Left cardiac atrium (tissue), 4 donors: Measurements from ENCODE around the gene MPIG6B. TPM values are rescaled to one million over a fixed set of nuclear protein-coding genes. Genes with fewer than 3 reads are reported as not detected.

Source experiments
- ATAC-seq, 2 donors: fragments of 200-7000 bp; cut with Tn5 transposase; one replicate each; pipeline ENCODE4 v1.9.1; 2020; ENCODE audit warnings: mild to moderate bottlenecking in 2 of 2, moderate library complexity in 2 of 2
- DNase-seq: peaks from one replicate; pipeline ENCODE4 v3.0.0-alpha.2; 2020
- intact Hi-C, 2 donors: fragments of 100-400 bp; cut with DNase I; formaldehyde crosslinking; loops; one replicate each; pipeline versions ENCODE4 v1.14.1 to v1.15.1; 2022 to 2023
- total RNA-seq, 2 donors: library from RNA; stranded (reverse); fragmentation: NEBNext Ultra II Directional; extraction: Animal tissue kit (Norgen Biotek cat#: 25700); gene quantifications; one replicate each; pipeline ENCODE4 v1.2.1, GENCODE V29; 2021
- donor health status: DM: no; HTN: yes; CAD: no.
- donor health status: DM: no; HTN: yes; CAD: no; lungs with severe emphysema.
- donor health status: DM: yes; HTN: yes; CAD: no.
- donor health status: Dilated cardiomyopathy.

MPIG6B gene
- total RNA-seq, 2 donors from 2014 or later, result 0.39 to 0.41 TPM

GRCh38 chr6:31730631-31731086 is 7.5 kb downstream of the MPIG6B start:
- no peak for DNase-seq
- intact Hi-C loops, result loop anchor here in 1 of 2 donors (10.0 kb wide), 2 partner anchors 64 to 104 kb away; partner anchors contain the start of gene VARS1
- ATAC-seq, result no peak

DNA sequence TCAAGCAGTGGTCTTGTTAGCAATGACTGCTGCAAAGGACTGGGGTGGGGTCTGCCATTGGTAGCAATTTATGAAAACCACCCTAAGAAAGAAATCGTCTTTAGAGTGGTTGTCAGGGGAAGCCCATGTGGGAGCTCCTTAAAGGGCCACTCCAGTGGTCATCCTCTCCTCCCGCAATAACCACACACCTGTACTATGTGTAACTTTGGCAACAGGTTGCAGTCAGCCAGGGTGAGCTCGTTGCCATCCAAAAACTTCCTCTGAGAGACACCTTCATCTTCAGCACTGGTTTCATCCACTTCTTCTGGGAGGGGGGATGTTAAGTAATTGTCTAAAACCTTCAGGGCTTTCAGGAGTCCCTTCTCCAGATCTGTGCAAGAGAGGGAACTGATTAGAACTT is 8.9 kb downstream of the MPIG6B start:
- intact Hi-C loops, result loop anchor here in 1 of 2 donors (10.0 kb wide), 2 partner anchors 63 to 103 kb away; partner anchors contain the start of gene VARS1
- ATAC-seq (no peak), DNase-seq (no peak)

GRCh38 chr6:31733734-31734133 is 10.6 kb downstream of the MPIG6B start:
- ATAC-seq (no peak), DNase-seq (no peak)
- intact Hi-C loops, result loop anchor here in 1 of 2 donors (10.0 kb wide), 2 partner anchors 61 to 101 kb away; partner anchors contain the start of gene VARS1

- intact Hi-C loops, result loop anchor here in 1 of 2 donors (10.0 kb wide), 2 partner anchors 60 to 100 kb away; partner anchors contain the start of gene VARS1
- ATAC-seq (no peak), DNase-seq (no peak)
These were observed 11.2 kb downstream of the MPIG6B start for GRCh38 chr6:31734247-31734820.

DNA sequence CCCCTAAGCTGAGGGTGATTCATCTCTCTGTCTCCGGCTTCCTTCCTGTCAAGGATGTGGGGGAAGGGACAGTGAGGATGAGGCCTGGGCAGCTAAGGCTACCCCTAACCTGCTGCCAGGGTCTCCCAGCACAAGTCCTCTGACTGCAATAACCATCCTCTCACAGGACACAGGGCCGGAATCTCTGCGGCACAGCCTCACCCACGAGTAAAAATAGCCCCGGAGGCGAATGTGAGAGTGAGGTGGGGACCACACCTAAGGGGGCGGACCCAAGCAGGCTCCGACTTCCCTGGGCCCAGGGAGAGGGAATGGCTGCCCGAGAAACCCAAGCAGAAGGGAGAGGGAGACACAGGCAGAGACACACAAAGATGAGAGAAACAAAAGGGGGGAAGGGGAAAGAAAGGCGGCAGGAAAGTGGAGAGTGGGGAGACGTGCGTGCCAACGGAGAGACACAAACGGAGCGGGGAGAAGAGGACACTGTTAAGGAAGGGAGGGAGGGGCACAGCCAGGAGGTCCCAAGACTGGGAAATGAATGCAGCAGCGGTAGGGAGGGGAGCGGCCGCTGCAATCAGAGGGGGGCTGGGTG is 11.7 kb downstream of the MPIG6B start:
- peak in 1 of 2 donors; percentile 41 for ATAC-seq
- peak; percentile 77 for DNase-seq

DNA sequence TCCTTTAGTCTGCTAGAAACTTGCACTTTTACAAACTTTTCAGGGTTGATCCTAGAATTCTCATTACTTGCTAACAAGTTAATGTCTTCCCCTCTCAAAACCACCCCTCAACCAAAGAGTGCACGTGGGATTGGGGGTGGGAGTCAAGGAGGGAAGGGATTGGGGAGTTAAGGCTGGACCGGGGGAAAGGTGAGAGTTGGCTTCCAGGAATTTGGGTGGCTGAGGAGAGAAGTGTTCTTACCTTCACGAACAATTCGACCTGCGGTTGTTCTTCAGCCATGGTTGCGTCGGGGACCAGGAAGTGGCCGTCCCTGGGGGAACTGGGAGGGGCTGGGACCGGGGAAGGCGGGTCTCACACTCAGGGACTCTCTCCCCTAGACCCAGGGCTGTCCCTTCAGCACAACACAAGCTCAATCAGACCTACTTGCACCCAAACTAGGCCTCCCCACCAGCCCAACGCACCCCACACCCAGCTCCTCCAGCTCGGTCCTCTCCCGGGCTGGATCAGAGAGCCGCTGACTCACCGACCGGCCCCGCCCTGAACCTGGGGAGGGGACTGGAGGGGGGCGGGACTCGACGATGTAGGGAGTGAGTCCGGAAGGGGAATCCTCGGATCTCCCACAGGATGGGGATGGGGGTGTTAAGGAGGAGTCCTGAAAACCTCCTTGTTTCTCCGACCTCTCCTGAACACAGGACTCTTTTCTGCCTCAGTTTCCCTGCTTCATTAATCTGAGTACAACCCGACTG is 13.0 kb downstream of the MPIG6B start, which contains the start of gene CLIC1:
CLIC1 (minus strand) TSS at position 510 of the 747 bp plus-strand sequence; CDS start at position 280, 230 bp downstream.
- ATAC-seq (peak; percentile 57 to 76), DNase-seq (peak; percentile 91)
- intact Hi-C loops, result loop anchor here in 1 of 2 donors (10.0 kb wide), 2 partner anchors 59 to 99 kb away; partner anchors contain the start of gene VARS1

More for the DNA sequence above, 11.7 kb downstream of the MPIG6B start:
- intact Hi-C loops, result loop anchor here in 1 of 2 donors (10.0 kb wide), 2 partner anchors 60 to 100 kb away; partner anchors contain the start of gene VARS1

GRCh38 chr6:31736768-31737314 is 13.7 kb downstream of the MPIG6B start:
- intact Hi-C loops, result loop anchor here in 1 of 2 donors (10.0 kb wide), 2 partner anchors 58 to 98 kb away; partner anchors contain the start of gene VARS1
- no peak for ATAC-seq
- no peak for DNase-seq

DNA sequence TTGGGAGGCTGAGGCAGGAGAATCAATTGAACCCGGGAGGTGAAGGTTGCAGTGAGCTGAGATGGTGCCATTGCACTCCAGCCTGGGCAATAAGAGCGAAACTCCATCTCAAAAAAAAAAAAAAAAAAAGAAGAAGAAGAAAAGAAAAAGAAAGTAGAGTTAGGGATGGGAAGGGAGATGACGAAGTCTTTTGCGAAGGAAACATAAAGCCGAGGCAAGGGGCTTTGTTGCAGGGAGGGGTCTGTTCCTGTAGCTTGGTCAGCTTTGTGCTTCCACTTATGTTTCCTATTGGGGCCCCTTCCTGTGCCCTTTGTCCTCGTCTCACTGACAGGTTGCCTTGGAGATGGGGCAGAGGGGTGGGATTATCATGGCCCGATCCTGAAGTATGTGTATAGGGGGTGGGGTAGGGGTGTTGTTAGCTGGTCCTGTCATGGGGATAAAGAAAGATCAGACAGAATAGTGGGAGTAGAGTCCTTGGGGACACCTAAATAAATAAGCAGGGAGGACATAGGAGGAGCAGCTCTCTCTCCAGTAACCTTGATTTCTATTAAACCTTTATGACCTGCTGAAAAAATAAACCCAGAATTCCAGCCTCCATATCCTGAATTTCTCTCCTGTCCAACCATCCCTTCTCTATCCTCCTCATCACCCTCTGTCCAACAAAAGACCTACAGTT is 14.3 kb downstream of the MPIG6B start:
- DNase-seq (no peak), ATAC-seq (no peak)
- intact Hi-C loops, result loop anchor here in 1 of 2 donors (10.0 kb wide), 2 partner anchors 57 to 97 kb away; partner anchors contain the start of gene VARS1

- DNase-seq (peak; percentile 65), ATAC-seq (peak in 1 of 2 donors; percentile 1)
- intact Hi-C loops, result loop anchor here in 1 of 2 donors (10.0 kb wide), 2 partner anchors 57 to 97 kb away; partner anchors contain the start of gene VARS1
These were observed 15.1 kb downstream of the MPIG6B start for GRCh38 chr6:31737991-31738979.

DNA sequence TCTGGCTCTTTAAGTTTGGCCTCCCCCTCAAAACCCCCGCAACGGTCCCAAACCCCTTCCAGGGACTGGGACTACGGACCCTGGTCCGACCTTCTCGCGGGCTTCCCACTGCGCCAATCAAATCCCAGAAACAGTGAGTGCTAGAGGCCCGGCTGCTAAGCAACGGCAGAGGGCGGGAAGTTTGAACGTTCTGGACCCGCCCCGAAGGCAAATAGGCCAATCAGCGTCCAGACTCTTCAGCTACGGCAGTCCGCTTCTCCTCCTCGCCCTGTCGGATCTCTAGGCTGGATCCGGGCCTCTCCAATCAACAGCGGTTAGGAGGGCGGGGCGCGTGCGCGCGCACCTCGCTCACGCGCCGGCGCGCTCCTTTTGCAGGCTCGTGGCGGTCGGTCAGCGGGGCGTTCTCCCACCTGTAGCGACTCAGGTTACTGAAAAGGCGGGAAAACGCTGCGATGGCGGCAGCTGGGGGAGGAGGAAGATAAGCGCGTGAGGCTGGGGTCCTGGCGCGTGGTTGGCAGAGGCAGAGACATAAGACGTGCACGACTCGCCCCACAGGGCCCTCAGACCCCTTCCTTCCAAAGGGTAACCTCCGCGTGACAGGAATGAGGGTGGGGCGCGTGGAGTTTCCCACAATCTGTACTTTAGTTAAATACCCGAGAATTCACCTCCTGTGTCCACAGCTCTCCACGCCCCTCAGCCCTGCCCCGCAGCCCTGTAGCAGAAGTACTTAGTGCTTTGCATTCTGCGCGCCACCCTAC is 16.6 kb downstream of the MPIG6B start, which contains the start of gene MSH5:
MSH5 (plus strand) TSS at position 367 of the 758 bp plus-strand sequence. CDS start 462 bp downstream, outside the sequence.
- DNase-seq (peak; percentile 98), ATAC-seq (peak; percentile 93 to 96)
- intact Hi-C loops, result loop anchor here in 1 of 2 donors (10.0 kb wide), 2 partner anchors 55 to 95 kb away; partner anchors contain the start of gene VARS1

DNA sequence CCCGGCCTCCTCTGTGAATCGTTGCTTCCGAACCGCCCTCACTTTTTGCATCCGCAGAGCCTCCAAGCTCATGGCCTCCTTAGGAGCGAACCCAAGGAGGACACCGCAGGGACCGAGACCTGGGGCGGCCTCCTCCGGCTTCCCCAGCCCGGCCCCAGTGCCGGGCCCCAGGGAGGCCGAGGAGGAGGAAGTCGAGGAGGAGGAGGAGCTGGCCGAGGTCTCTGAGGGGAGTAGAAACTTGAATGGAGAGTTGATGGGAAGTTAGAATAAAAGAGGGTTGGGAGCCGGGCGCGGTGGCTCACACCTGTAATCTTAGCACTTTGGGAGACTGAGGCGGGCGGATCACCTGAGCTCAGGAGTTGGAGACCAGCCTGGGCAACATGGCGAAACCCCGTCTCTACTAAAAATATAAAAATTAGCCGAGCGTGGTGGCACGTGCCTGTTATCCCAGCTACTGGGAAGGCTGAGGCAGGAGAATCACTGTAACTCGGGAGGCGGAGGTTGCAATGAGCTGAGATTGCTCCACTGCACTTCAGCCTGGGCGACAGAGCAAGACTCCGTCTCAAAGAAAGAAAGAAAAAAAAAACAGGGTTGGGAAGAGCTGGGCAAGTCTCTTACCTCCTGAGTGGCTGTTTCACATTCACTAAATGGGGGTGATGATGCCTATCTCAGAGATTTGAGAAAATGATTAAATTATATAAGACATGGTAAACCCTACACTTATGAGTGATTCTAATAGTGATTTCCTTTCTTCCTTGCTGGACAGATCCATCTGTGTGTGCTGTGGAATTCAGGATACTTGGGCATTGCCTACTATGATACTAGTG is 17.4 kb downstream of the MPIG6B start:
- DNase-seq (no peak), ATAC-seq (peak; percentile 1)
- intact Hi-C loops, result no loop called here

GRCh38 chr6:31741815-31742214 is 18.6 kb downstream of the MPIG6B start:
- ATAC-seq (no peak), DNase-seq (no peak)
- intact Hi-C loops, result no loop called here

GRCh38 chr6:31742894-31743293 is 19.7 kb downstream of the MPIG6B start:
- intact Hi-C loops, result no loop called here
- no peak for ATAC-seq
- no peak for DNase-seq

- DNase-seq, result no peak
- intact Hi-C loops, result no loop called here
- ATAC-seq, result no peak
These were observed 21.2 kb downstream of the MPIG6B start for GRCh38 chr6:31744422-31744821.

- DNase-seq (no peak), ATAC-seq (no peak)
- intact Hi-C loops, result no loop called here
These were observed 26.3 kb downstream of the MPIG6B start for GRCh38 chr6:31749301-31750036.
